ENCODE data around the gene ST14.

ST14 gene

GRCh38 chr11:130159657-130160497 is at the start of gene ST14:
Gene ST14 (plus strand): TSS chr11:130159782. CDS start chr11:130159980, 198 bp downstream.
- no peak for FAIRE-seq

DNA sequence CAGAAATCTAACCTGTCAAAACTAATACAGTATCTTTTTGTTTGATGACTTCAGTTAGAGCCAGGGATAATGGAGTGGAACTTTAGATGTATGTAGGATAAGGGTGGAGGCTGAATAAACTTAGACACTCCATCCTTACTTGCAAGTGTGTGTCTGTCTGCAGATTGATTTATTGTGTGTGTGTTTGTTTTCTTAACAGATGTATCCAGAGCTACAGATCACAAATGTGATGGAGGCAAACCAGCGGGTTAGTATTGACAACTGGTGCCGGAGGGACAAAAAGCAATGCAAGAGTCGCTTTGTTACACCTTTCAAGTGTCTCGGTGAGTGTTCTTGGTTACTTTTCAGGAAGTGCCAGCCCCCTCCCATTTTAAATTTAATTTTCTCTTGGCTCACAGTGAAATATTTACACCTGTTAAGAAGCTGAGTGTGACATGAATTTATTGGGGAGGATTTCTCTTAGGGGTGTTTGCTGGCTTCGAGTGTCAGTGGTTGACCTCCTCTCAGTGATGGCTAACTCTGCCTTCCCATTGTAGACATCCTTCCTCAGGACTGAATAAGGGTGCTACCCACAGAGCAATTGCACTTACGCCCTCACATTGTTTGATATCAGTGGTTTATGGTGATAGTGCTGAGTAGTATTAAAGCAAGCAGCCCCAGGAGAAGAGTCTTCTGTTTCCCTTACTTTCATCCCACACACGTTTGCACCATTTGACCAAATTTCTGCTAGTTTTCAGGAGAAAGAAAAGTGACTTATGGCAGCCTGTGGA is 49.1 kb upstream of the ST14 start:
- FAIRE-seq: no peak

- FAIRE-seq: no peak
Measured at GRCh38 chr11:130112071-130112830, 47.3 kb upstream of the ST14 start.

GRCh38 chr11:130114281-130114680 is 45.3 kb upstream of the ST14 start:
- FAIRE-seq: no peak

DNA sequence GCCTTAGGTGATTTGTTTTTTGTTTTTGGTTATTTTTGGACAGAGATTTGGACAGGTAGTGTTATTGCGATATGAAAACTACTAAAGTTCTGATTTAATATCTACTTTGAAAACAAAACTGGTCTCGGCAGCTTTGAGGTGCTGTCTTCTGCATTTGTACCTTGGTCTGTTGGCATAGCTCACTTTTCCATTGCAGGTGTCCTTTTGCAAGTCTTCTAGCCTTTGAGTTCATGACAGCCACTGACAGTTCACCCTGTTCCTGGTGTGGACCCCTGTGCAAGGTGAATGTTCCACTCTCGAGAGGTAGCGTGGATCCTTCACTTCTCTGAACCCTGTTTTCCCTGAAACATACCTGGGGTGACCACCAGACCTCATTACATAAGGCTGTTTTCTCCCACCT is 44.9 kb upstream of the ST14 start:
- FAIRE-seq: no peak

DNA sequence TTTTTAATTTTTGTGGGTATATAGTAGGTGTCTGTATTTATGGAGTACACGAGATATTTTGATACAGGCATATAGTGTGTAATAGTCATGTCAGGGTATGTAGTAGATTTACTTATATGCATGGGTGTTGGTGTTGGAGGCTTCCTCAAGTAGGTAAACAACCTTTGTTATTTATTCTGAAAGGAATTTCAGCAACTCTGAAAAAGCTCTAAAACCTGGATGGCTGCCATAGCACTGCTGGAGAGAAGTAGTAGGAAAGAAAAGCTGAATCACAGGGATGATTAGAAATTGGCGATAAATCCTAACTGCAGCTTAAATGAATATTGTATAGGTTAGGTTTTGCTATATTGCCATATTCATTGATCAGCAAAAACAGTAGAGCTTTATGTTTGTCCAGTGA is 44.4 kb upstream of the ST14 start:
- no peak for FAIRE-seq

DNA sequence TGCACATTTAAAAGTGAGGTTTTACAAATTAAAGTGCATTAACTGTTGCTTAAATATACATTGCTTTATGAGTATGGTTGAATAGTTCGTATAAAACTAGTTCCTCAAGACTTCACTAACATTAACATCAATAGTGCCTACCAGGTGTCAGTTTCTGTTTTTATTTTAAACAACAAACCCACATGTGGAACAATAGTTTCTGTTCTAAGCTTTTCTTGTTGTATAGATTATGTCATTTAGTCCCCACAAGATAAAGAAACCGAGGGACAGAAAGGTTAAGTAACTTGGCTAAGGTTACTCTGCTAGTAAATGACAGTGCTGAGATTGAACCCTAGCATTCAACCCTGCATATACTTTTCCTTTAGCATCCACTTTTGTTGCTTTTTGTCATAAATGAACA is 41.4 kb upstream of the ST14 start:
- FAIRE-seq: no peak

GRCh38 chr11:130118636-130119387 is 40.8 kb upstream of the ST14 start:
- no peak for FAIRE-seq

GRCh38 chr11:130120045-130120444 is 39.5 kb upstream of the ST14 start:
- FAIRE-seq: no peak

DNA sequence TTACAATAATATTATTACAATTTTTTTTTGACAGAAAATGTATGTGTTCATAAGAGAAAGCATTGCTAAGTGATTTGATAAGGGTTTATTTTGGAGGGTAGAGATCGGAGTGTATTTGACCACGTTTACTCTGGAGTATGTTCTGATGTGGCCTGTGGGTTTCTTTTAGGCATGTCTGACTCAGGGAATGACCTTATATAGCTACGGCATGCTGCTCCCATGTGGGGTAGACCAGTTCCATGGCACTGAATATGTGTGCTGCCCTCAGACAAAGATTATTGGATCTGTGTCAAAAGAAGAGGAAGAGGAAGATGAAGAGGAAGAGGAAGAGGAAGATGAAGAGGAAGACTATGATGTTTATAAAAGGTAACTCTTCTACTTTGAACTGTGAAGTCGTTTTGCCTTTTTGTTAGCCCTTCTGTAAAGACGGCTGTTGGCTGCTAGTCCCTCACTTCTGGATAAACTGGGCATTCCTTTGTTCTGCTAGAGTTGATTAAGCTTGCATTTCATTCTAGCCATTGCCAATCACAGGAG is 38.1 kb upstream of the ST14 start:
- no peak for FAIRE-seq

GRCh38 chr11:130122141-130122575 is 37.4 kb upstream of the ST14 start:
- no peak for FAIRE-seq

- FAIRE-seq: no peak
Measured at GRCh38 chr11:130123414-130124040, 36.1 kb upstream of the ST14 start.

DNA sequence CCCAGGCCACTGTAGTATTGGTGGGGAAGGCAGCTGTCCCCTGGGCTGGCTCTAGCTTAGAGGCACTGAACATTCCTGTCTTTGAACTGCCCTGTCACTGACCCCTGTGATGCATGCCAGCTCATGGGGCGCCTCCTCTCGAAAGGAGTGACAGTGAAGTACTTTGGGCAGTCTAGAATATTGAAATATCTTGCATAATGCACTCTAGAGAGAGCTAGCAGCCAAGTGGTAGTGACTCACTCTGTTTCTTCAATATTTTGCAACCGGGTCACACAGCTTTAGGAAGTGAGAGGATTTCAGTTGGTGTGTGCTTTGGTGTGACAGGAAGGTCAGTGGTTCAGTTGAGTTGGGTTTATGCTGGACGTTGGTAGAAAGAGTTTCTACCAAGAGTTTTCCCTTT is 35.5 kb upstream of the ST14 start:
- no peak for FAIRE-seq

GRCh38 chr11:130125638-130126037 is 33.9 kb upstream of the ST14 start:
- no peak for FAIRE-seq

- no peak for FAIRE-seq
Measured at GRCh38 chr11:130126516-130126915, 33.1 kb upstream of the ST14 start.

- no peak for FAIRE-seq
Measured at GRCh38 chr11:130127509-130127908, 32.1 kb upstream of the ST14 start.

GRCh38 chr11:130128626-130129025 is 31.0 kb upstream of the ST14 start:
- FAIRE-seq: no peak

DNA sequence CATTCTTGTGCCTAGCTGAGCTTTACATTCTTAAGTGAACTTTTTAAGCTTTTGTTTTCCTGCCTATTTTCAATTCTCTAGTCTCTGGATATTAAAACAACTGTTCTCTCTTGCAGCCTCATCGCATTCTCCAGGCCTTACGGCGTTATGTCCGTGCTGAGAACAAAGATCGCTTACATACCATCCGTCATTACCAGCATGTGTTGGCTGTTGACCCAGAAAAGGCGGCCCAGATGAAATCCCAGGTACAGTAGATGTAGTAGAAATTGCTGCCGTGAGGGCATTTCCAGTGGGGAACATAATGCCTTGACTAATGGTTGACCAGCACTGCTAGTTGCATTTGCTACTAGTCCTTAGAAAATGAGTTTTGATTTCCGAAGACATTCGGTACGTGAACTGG is 29.7 kb upstream of the ST14 start:
- no peak for FAIRE-seq

DNA sequence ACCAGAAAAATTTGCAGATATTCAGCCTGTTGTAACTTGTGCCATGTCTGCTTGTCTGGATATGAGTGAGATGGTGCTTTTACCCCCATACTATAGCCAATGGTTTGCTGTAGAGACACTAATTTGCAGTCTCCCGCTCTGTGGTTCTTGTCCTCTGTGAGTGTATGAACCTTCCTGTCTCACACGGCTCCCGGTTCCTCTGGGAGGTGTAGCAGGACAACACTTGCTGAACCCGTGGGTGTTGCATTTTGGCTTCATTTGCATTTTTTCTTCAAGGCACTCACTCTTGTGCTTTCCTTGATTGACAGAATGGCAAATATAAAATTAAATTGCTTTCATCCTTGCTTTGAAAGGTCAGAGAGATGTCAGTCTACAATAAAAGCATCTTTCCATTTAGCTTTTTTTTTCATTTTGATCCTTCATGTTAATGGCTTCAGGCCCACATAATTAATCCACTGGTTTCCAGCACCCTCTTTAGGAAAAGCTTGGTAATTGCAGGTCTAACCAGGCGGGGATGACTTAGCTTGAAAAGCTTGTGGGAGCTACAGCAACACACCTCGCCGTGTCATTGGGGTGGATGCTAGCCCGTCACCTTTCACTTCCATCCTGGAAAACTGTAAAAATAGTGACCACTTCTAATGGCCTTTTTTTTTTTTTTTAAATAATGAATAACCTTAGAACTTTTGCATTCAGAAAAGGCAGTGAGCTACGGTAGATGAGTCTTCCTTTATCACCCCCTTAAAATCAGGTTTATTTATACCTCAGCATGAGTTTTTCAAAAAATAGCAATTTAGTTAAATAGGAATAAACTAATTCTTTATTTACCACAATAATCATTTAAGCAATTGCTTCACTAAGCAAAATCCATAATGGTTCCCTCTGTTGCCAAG is 27.4 kb upstream of the ST14 start:
- peak; percentile 47 for FAIRE-seq

DNA sequence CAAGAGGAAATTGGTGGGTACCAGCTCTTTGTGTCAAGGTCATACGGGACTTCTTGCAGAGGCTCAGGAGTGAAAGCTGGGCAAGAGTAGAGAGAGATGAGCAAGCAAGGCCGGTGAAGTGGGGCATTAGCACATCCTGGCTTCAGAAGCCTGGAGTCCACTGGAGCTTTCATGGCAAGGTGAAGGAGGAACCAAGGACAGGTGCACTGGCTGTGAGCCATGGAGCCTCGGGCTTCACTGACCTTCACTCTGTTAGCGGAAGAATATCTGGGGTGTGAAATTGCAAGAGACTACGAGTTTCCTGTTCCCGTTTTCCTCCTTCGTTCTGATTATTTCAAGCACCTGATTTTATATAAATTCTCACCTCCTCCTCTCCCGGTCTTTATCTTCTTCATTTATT is 25.9 kb upstream of the ST14 start:
- FAIRE-seq: no peak

DNA sequence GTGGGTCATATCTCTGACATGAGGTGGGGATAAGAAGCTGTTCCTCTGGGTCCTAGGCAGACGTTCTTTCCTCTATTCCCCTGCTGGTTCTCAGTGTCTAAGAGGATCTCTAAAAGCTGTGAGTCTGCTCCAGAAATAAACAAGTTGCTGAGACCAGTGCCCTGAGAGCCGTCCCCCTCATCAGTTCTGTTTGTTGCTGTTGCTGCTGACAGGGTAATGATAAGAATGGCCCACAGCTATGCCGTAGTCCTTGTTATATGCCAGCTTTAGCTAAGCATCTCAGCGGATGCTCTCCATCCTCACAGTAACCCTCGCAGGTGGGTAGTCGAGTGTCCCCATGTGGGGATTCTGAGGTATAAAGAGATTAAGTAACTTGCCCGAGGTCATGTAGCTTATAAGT is 23.5 kb upstream of the ST14 start:
- no peak for FAIRE-seq
